GM19372 (cell line): ENCODE measurements around the gene LRRC15.

Experiments used
- ATAC-seq: cut with Tn5 transposase; IDR thresholded peaks from one replicate; pipeline ENCODE4 v1.9.1; 2021; ENCODE audit warnings: mild to moderate bottlenecking, low read depth, moderate library complexity; ENCODE audit not compliant: unreplicated experiment

LRRC15 gene

DNA sequence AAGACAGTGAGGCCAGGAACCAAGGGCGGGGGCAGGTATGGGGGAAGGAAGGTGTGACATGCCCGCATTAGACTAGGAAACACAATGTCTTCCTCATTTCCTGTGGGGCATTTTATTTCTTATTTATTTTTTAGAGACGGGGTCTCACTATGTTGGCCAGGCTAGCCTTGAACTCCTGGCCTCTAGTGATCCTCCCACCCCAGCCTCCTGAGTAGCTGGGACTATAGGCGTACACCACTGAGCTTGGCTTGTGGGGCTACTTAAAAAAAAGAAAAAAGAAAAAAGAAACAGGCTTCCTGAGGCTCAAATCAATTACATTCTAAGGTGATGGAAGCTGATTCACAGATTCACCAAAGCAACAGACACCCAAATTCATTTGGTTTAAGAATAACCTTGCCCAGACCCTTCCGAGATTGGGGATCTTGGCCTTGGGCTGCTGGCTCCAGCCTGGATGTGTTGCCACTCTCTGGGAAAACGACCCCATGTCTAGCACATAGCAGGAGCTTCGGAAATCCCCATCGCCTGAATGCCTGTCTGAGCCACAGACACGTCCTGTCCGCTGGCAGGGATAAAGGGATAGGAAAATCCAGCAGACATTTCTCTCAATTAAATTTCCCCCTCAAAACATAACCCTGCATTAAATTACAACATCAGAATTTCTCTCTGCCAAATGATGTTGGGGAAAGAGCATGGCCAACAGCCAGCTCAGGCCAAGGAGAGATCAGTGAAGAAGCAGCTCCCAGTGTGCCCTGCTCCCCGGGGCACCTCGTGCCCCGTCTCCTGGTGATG lies 31.4 kb downstream of the LRRC15 start:
- ATAC-seq, result no peak

- no peak for ATAC-seq
These were observed 32.8 kb downstream of the LRRC15 start for GRCh38 chr3:194336601-194337355.

- ATAC-seq, result no peak
These were observed 35.6 kb downstream of the LRRC15 start for GRCh38 chr3:194333981-194334320.

- ATAC-seq, result peak; percentile 92
These were observed 36.1 kb downstream of the LRRC15 start for GRCh38 chr3:194333212-194333980.

GRCh38 chr3:194332858-194333211 lies 36.7 kb downstream of the LRRC15 start:
- ATAC-seq, result no peak

GRCh38 chr3:194330579-194330978 lies 39.0 kb downstream of the LRRC15 start:
- no peak for ATAC-seq

GRCh38 chr3:194330160-194330559 lies 39.4 kb downstream of the LRRC15 start:
- no peak for ATAC-seq

- ATAC-seq, result no peak
These were observed 40.0 kb downstream of the LRRC15 start for GRCh38 chr3:194329583-194329965.

DNA sequence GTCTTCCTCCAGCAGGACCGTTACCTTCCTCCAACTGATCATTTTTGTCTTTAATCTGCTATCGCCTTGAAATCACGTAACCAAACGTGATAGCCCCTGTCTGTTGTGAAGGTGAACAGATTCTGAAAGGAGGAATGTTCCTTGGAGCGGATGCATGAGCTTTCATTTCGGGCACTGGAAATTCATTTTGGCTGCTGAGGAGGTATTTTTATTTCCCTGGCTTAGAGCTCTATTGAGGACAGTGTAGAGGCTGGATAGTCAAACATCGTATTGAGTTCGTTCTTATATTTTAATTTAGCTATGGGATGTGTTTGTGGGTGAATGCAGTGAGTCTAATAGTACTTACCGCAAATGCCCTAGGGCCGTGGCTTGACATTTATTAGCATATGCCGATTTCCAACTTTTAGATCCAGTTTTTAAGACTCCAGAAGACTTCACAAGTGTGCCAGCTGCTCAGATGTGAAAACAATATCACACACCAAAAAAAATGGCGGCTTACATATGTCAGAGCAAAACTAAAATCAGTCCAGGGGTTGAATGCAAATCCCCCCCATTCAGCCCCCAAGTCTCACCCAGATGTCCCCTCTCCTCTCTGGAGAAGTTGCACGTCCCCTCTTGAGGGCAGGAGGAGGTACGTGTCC lies 40.5 kb downstream of the LRRC15 start:
- ATAC-seq, result no peak

GRCh38 chr3:194328053-194328657 lies 41.4 kb downstream of the LRRC15 start:
- ATAC-seq, result no peak

- ATAC-seq, result no peak
These were observed 42.1 kb downstream of the LRRC15 start for GRCh38 chr3:194327218-194328052.

DNA sequence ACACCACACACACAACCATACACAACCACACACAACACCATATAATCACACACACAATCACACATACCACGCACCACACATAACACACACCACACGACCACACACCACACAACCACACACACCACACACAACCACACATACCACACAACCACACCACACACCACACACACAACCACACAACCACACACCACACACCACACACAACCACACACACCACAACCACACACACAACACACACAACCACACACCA lies 42.6 kb downstream of the LRRC15 start:
- ATAC-seq, result no peak

DNA sequence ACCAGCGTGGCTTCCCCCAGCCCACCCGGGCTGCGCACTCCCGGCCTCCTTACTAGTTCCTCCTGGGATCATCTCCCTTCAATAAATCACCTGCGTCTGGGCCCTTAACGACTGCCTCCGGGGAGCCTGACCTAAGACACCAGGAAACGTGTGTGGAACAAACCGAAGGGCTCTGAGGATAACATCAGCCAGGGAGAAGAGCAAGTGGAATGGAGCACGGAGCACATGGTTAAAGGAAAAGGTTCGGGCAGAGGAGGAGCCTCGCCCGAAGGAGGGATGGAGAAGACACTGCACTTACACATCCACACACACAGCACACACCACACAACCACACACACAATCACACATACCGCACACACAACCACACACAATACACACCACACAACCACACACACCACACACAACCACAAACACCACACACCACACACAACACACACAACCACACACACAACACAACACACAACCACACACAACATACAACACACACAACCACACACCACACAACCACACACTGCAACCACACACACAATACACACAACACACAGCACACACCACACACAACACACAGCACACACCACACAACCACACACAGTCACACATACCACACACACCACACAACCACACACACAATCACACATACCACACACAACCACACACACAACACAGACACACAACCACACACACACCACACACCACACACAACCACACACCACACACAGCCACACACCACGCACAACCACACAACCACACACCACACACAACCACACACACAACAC lies 43.2 kb downstream of the LRRC15 start:
- ATAC-seq, result no peak

DNA sequence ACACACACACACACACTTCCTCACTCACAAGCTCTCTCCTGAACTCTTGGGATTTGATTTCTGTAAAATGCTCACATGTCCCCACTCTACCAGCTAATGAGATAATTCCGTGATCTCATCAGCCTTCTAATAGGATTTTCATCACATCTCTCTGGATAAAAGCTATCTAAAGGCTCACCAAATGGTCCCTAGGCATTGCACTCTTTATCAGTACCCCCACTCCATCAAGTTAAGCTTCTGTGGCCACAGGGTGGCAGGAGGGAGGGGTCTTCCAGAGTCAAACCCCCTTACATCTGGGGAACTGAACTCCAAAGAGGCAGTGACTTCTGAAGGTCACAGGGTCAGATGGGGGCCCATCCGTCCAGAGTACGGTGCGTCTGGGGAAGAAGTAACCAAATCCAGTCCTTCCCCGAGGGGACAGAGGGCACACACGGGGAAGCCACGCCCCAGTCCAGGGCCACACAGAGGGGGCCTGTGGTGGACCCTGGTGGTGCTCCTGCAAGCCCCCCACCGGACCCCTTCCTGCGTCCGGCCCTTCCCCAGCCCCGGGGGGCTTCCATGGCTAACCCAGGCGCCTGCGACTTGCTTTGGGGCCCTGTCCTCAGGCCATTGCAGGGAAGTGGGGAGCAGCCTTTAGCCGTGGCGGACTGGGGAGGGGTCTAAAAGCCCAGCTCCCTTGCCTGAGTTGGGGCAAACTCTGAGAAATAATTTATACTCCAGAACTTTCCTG lies 44.0 kb downstream of the LRRC15 start:
- no peak for ATAC-seq

GRCh38 chr3:194324823-194325327 lies 44.7 kb downstream of the LRRC15 start:
- ATAC-seq, result no peak

GRCh38 chr3:194323785-194324735 lies 45.5 kb downstream of the LRRC15 start:
- ATAC-seq, result no peak

GRCh38 chr3:194322678-194323211 lies 46.8 kb downstream of the LRRC15 start:
- ATAC-seq, result no peak
